A549 (cell line): ENCODE data around the gene SLC6A2. TPM values are rescaled to one million over a fixed set of nuclear protein-coding genes. Genes with fewer than 3 reads are reported as not detected.

Experiments used
- ATAC-seq, 2 experiments: fragments of 200-7000 bp in 1 of 2; fragments of >200 bp in 1 of 2; cut with Nextera tagmentation in 1 of 2; cut with Tn5 transposase in 1 of 2; 3 replicates each; pipeline versions ENCODE4 v1.8.0 to v1.9.1; 2018 to 2020; ENCODE audit warnings: mild to moderate bottlenecking in 1 of 2, moderate library complexity in 1 of 2
- CTCF ChIA-PET: fragments of 300-600 bp; sonication (Branson Sonifier 250); formaldehyde crosslinking; extraction: SDS; loops from one replicate; lab custom pipeline; 2021; ENCODE audit warnings: antibody characterized with exemption, inconsistent platforms; lab: Yijun Ruan, JAX
- POLR2A ChIA-PET: fragments of 350-600 bp; formaldehyde crosslinking; extraction: SDS; loops from one replicate; lab custom pipeline; 2021; ENCODE audit warnings: antibody characterized with exemption, inconsistent platforms; lab: Yijun Ruan, JAX
- DNase-seq, 2 experiments: peaks; one replicate each; pipeline versions ENCODE4 v3.0.0 to v3.0.0-alpha.2; 2011 to 2016; ENCODE audit warnings: low read depth in 1 of 2, low spot score in 1 of 2
- FAIRE-seq: peaks from 2 replicates; lab custom pipeline; 2011; peaks lifted over from hg19 to GRCh38; lab: Jason Lieb, UNC
- H3K27ac ChIP-seq, 2 experiments: fragments of >200 bp; sonication (Bioruptor Twin); formaldehyde crosslinking; 3 replicates each; pipeline ENCODE4 v1.5.1; 2016 to 2017
- H3K4me1 ChIP-seq: fragments of >200 bp; sonication (Bioruptor Twin); formaldehyde crosslinking; 3 replicates; pipeline ENCODE4 v1.6.1; 2016
- H3K4me2 ChIP-seq: fragments of >200 bp; sonication (Bioruptor Twin); formaldehyde crosslinking; 3 replicates; pipeline ENCODE4 v1.6.1; 2016
- H3K4me3 ChIP-seq: fragments of >200 bp; sonication (Bioruptor Twin); formaldehyde crosslinking; 3 replicates; pipeline ENCODE4 v1.5.1; 2016
- H3K9me3 ChIP-seq: fragments of >200 bp; sonication (Bioruptor Twin); formaldehyde crosslinking; 3 replicates; pipeline ENCODE4 v1.6.1; 2016
- CEBPB ChIP-seq, 2 experiments: fragments of >200 bp in 1 of 2; sonication (Bioruptor Twin) in 1 of 2; formaldehyde crosslinking in 1 of 2; IDR thresholded peaks; 2 replicates each; pipeline ENCODE4 v1.6.1; 2012 to 2016
- EP300 ChIP-seq, 2 experiments: fragments of >200 bp; sonication (Bioruptor Twin); formaldehyde crosslinking; IDR thresholded peaks; 2 replicates in 1 of 2; 3 replicates in 1 of 2; pipeline ENCODE4 v1.6.1; 2016 to 2017
- FOSB ChIP-seq: fragments of 250-450 bp; sonication (Bioruptor Pico); IDR thresholded peaks from 2 replicates; pipeline ENCODE4 v1.5.0; 2020; ENCODE audit warnings: mild to moderate bottlenecking, moderate library complexity
- GATA3 ChIP-seq: IDR thresholded peaks from 2 replicates; pipeline ENCODE4 v1.6.1; 2012; ENCODE audit warnings: borderline replicate concordance
- HDAC2 ChIP-seq: fragments of 200-600 bp; sonication (generic); IDR thresholded peaks from 2 replicates; pipeline ENCODE4 v1.6.1; 2016
- HEYL ChIP-seq: fragments of 250-450 bp; sonication (Bioruptor Pico); IDR thresholded peaks from 2 replicates; pipeline ENCODE4 v1.8.0; 2021; ENCODE audit warnings: mild to moderate bottlenecking, moderate library complexity
- JUN ChIP-seq, 2 experiments: fragments of >200 bp; sonication (Bioruptor Twin); formaldehyde crosslinking; IDR thresholded peaks; 2 replicates in 1 of 2; 3 replicates in 1 of 2; pipeline ENCODE4 v1.6.1; 2016 to 2017
- JUNB ChIP-seq: fragments of >200 bp; sonication (Bioruptor Twin); formaldehyde crosslinking; IDR thresholded peaks from 2 replicates; pipeline ENCODE4 v1.6.1; 2016
- KDM5A ChIP-seq: fragments of 200-600 bp; sonication (generic); IDR thresholded peaks from 2 replicates; pipeline ENCODE4 v1.6.1; 2016; ENCODE audit warnings: antibody characterized with exemption, mild to moderate bottlenecking
- NFE2L2 ChIP-seq: fragments of 150-350 bp; conservative IDR thresholded peaks from 2 replicates; pipeline ENCODE4 v1.6.1; 2014; ENCODE audit warnings: low read length
- PHF8 ChIP-seq: fragments of 200-600 bp; sonication (generic); IDR thresholded peaks from 2 replicates; pipeline ENCODE4 v1.6.1; 2016; ENCODE audit warnings: low read depth, mild to moderate bottlenecking, antibody characterized with exemption, moderate library complexity, borderline replicate concordance
- RAD21 ChIP-seq, 2 experiments: fragments of >200 bp in 1 of 2; sonication (Bioruptor Twin) in 1 of 2; formaldehyde crosslinking in 1 of 2; IDR thresholded peaks in 1 of 2; conservative IDR thresholded peaks in 1 of 2; 2 replicates in 1 of 2; 3 replicates in 1 of 2; pipeline ENCODE4 v1.6.1; 2012 to 2018; ENCODE audit warnings: inconsistent platforms in 1 of 2
- ZFP36 ChIP-seq: fragments of 450-650 bp; IDR thresholded peaks from 2 replicates; pipeline ENCODE4 v1.6.1; 2014; ENCODE audit warnings: borderline replicate concordance; ENCODE audit not compliant: partially characterized antibody
- ZNF302 ChIP-seq: fragments of 250-450 bp; sonication (Bioruptor Pico); IDR thresholded peaks from 2 replicates; pipeline ENCODE4 v1.9.0; 2021; ENCODE audit warnings: inconsistent platforms, mild to moderate bottlenecking, moderate library complexity
- WGBS: methylation state at CpG from one replicate; pipeline ENCODE4 v1.1.6; 2017; ENCODE audit errors: missing lambda C conversion rate; 5-methylcytosine and 5-hydroxymethylcytosine counted together
- polyA plus RNA-seq, 4 experiments: library from polyadenylated mRNA; depleted of rRNA in 3 of 4; stranded (reverse); fragments of >200 nt; fragmentation: RNase III in 1 of 4; extraction: RNeasy Plus Mini Kit Qiagen cat#74134 plus additional on column Dnase treatment in 1 of 4; gene quantifications; 2 replicates in 3 of 4; 3 replicates in 1 of 4; pipeline ENCODE4 v1.2.3, GENCODE V29; 2011 to 2017
- TF ChIP-seq, protein P1 (sequence below): IDR thresholded peaks from 2 replicates; pipeline ENCODE4 v1.6.1; 2012; ENCODE audit warnings: low read depth, borderline replicate concordance
- TF ChIP-seq, protein P2 (sequence below): fragments of 150-350 bp; IDR thresholded peaks from 2 replicates; pipeline ENCODE4 v1.6.1; 2014; ENCODE audit warnings: low read depth, mild to moderate bottlenecking, low read length
- TF ChIP-seq, protein P3 (sequence below): fragments of 200-600 bp; sonication (generic); IDR thresholded peaks from 2 replicates; pipeline ENCODE4 v1.6.1; 2016; ENCODE audit warnings: antibody characterized with exemption, mild to moderate bottlenecking, moderate library complexity
- TF ChIP-seq, protein P4 (sequence below): fragments of 450-650 bp; IDR thresholded peaks from 2 replicates; pipeline ENCODE4 v1.6.1; 2014; ENCODE audit warnings: antibody characterized with exemption

Gene SLC6A2
- polyA plus RNA-seq, 2 of the 4 experiments (the other 2 are of a cell fraction): not detected

DNA sequence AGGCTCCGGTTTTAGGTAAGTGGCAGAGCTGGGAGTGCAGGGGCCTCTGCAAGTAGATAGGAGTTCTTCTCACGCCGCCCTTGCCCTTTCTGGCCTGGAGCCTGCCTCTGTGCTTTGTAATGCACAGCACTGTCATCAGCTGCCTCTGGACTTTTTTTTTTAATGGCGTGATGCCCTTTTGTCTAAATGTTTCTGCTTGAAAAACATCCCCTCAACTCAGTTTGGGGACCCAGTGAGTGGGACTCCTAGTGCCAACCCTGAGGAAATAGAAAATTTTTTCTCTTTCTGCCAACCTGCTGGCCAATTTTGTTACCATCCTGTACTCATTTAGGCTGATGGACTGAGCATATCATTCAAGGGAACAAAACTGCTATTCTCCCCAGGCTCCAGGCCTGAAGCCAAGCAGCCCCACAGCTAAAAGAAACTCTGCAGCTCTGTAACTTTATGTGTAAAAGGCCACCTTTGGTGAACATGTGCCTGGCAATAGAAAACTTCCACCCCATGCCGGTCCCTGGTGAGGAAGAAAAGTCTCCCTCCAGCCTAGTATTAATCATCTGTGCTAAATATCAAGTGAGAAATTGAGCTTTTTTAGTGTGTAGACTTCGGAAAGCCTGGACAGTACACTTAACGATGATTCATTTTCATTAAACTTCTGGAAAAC lies 22.5 kb downstream of the SLC6A2 start:
- ChIA-PET POLR2A (no interaction called here), CTCF (interaction anchor here (2.8 kb wide), 1 partner anchor 214 kb away, joined by 11 read pairs; no protein-coding TSS in a partner anchor)
- TF ChIP-seq KDM5A (no peak), NFE2L2 (no peak)
- no peak for FAIRE-seq
- no peak overlapping the region for H3K27ac ChIP-seq
- 59% methylated on average over 7 of the region's 7 CpGs for WGBS
- no peaks in the 10 kb centered on the region for H3K4me1 ChIP-seq
- no peak for ATAC-seq
- H3K4me3 ChIP-seq: no peak overlapping the region
- H3K4me2 ChIP-seq: no peak overlapping the region
- H3K9me3 ChIP-seq: no peaks in the 10 kb centered on the region
- no peak for DNase-seq

DNA sequence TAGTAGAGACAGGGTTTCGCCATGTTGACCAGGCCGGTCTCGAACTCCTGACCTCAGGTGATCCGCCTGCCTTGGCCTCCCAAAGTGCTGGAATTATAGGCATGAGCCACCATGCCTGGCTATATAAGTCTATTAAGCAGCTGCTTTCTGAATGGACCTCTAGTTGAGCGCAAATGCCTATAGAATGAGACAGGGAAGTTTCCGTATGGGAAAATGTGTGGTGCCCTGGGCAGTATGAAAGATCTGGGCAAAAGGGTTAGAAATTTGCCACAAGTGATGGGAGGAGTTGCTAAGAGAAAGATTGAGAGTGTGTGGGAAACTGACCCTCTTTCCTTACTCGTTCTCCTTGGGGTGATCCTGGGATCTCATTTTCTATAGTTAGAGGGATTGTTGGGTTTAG lies 26.3 kb downstream of the SLC6A2 start:
- 68% methylated on average over 7 of the region's 7 CpGs for WGBS
- Histone ChIP-seq H3K9me3 (peaks cover 8% of the 10 kb centered on the region), H3K4me3 (no peak overlapping the region), H3K4me1 (no peaks in the 10 kb centered on the region), H3K27ac (no peak overlapping the region), H3K4me2 (no peak overlapping the region)
- ATAC-seq (no peak), DNase-seq (no peak), FAIRE-seq (no peak)
- POLR2A ChIA-PET: no interaction called here
- TF ChIP-seq HDAC2: no peak
- no peak for TF ChIP-seq ZNF302 (CRISPR knock-in tag)
- no peak for TF ChIP-seq JUNB
- CTCF ChIA-PET: interaction anchor here (1.4 to 2.1 kb wide), 3 partner anchors 15 to 217 kb away, joined by 4 to 8 read pairs (median 4); no protein-coding TSS in a partner anchor

DNA sequence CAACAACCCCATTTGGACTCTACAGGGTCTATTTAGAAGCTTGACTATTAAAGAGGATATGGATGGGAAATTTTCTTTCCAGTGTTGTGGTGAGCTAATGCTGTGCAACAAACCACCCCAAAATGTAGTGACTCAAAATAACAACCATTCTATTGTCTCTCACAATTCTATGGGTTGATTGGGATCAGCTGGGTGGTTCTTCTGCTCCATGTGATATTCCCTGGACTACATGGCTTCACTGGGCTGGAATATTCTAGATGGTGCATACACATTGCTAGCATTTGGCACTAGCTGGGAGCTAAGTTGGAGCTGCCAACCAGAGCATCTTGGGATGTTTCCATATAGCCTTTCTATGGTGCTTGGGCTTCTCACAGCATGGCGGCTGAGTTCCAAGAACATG lies 30.2 kb downstream of the SLC6A2 start:
- H3K27ac ChIP-seq: no peak overlapping the region
- 73% methylated on average over 1 of the region's 1 CpG for WGBS
- H3K9me3 ChIP-seq: peaks cover 8% of the 10 kb centered on the region
- POLR2A ChIA-PET: no interaction called here
- no peak for DNase-seq
- H3K4me1 ChIP-seq: no peaks in the 10 kb centered on the region
- no peak overlapping the region for H3K4me2 ChIP-seq
- no peak for FAIRE-seq
- CTCF ChIA-PET: interaction anchor here (1.9 kb wide), 1 partner anchor 221 kb away, joined by 7 read pairs; no protein-coding TSS in a partner anchor
- TF ChIP-seq, protein P1, sequence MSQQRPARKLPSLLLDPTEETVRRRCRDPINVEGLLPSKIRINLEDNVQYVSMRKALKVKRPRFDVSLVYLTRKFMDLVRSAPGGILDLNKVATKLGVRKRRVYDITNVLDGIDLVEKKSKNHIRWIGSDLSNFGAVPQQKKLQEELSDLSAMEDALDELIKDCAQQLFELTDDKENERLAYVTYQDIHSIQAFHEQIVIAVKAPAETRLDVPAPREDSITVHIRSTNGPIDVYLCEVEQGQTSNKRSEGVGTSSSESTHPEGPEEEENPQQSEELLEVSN: no peak
- TF ChIP-seq HEYL (CRISPR knock-in tag) (no peak), JUN (IDR thresholded peaks at IDR 0.05) (no peak), JUNB (no peak), FOSB (CRISPR knock-in tag) (no peak), RAD21 (conservative IDR thresholded peaks at IDR 0.05 in 1 of 2, IDR thresholded peaks at IDR 0.05 in 1 of 2) (no peak), ZFP36 (no peak), EP300 (IDR thresholded peaks at IDR 0.05) (no peak), PHF8 (no peak), CEBPB (IDR thresholded peaks at IDR 0.05) (no peak), GATA3 (no peak)
- TF ChIP-seq, protein P2, sequence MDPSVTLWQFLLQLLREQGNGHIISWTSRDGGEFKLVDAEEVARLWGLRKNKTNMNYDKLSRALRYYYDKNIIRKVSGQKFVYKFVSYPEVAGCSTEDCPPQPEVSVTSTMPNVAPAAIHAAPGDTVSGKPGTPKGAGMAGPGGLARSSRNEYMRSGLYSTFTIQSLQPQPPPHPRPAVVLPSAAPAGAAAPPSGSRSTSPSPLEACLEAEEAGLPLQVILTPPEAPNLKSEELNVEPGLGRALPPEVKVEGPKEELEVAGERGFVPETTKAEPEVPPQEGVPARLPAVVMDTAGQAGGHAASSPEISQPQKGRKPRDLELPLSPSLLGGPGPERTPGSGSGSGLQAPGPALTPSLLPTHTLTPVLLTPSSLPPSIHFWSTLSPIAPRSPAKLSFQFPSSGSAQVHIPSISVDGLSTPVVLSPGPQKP: no peak
- TF ChIP-seq, protein P3, sequence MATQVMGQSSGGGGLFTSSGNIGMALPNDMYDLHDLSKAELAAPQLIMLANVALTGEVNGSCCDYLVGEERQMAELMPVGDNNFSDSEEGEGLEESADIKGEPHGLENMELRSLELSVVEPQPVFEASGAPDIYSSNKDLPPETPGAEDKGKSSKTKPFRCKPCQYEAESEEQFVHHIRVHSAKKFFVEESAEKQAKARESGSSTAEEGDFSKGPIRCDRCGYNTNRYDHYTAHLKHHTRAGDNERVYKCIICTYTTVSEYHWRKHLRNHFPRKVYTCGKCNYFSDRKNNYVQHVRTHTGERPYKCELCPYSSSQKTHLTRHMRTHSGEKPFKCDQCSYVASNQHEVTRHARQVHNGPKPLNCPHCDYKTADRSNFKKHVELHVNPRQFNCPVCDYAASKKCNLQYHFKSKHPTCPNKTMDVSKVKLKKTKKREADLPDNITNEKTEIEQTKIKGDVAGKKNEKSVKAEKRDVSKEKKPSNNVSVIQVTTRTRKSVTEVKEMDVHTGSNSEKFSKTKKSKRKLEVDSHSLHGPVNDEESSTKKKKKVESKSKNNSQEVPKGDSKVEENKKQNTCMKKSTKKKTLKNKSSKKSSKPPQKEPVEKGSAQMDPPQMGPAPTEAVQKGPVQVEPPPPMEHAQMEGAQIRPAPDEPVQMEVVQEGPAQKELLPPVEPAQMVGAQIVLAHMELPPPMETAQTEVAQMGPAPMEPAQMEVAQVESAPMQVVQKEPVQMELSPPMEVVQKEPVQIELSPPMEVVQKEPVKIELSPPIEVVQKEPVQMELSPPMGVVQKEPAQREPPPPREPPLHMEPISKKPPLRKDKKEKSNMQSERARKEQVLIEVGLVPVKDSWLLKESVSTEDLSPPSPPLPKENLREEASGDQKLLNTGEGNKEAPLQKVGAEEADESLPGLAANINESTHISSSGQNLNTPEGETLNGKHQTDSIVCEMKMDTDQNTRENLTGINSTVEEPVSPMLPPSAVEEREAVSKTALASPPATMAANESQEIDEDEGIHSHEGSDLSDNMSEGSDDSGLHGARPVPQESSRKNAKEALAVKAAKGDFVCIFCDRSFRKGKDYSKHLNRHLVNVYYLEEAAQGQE: no peak
- TF ChIP-seq, protein P4, sequence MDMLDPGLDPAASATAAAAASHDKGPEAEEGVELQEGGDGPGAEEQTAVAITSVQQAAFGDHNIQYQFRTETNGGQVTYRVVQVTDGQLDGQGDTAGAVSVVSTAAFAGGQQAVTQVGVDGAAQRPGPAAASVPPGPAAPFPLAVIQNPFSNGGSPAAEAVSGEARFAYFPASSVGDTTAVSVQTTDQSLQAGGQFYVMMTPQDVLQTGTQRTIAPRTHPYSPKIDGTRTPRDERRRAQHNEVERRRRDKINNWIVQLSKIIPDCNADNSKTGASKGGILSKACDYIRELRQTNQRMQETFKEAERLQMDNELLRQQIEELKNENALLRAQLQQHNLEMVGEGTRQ: no peak
- ATAC-seq: no peak
- no peak overlapping the region for H3K4me3 ChIP-seq
